ENCODE measurements around the gene C16orf82.

The C16orf82 gene

DNA sequence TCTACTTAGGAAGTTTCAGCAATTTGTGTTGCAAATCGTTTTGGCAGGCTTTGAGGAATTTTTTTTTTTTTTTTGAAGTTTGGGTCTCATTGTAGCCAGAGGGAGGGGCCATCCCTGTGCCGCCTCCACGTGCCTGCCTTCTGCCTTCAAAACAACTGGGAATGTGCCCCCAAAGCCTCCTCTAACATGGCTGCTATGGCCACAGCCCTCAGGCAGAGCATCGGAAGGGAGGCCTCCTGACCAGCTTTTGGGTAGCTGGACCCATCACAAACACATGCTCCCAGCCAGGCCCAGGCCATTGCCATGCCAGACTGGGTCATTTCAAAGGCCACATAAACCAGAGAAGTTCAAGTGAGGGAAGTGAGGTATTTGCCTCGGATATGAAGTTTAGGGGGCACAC is 21.5 kb downstream of the C16orf82 start:
- Histone ChIP-seq H2AFZ (ENCODE audit: low read depth, low read length) (no peak overlapping the region), H3K36me3 (ENCODE audit: insufficient read depth, low read length) (no peaks in the 10 kb centered on the region)

DNA sequence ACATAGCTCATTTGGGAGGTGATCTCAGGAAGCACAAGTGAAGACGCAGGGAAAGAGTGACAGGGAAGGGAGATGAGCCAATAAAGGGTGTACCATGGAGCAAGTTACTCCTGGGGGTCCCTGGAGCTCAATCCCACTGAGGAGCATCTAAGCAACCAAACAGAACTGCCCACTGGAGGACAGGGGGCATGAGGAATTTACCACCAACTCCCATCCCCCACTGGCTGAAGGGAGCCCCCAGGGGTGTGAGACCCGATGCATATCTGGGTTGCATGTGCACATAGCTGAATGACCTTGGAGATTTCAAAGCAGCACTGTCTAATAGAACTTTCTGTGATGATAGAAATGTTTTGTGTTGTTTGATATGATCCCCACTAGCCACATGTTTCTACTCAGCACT is 29.6 kb downstream of the C16orf82 start:
- Histone ChIP-seq H3K4me3 (ENCODE audit: low read depth in 1 of 2, low read length in 2 of 2) (no peak overlapping the region), H3K4me2 (ENCODE audit: insufficient read depth, low read length) (no peak overlapping the region), H3K27ac (ENCODE audit: low read length) (no peak overlapping the region), H3K36me3 (ENCODE audit: insufficient read depth, low read length) (no peaks in the 10 kb centered on the region), H3K27me3 (ENCODE audit: insufficient read depth, low read length, poor library complexity) (peaks cover 8% of the 10 kb centered on the region), H3K79me2 (ENCODE audit: insufficient read depth, low read length) (no peaks in the 10 kb centered on the region), H3K4me1 (ENCODE audit: insufficient read depth, low read length) (no peaks in the 10 kb centered on the region), H3K9me3 (ENCODE audit: insufficient read depth, low read length, severe bottlenecking) (no peaks in the 10 kb centered on the region), H4K20me1 (ENCODE audit: insufficient read depth, low read length) (no peaks in the 10 kb centered on the region), H2AFZ (ENCODE audit: low read depth, low read length) (no peak overlapping the region), H3K9ac (ENCODE audit: low read depth, low read length) (no peak overlapping the region)
- no peak for TF ChIP-seq EZH2 (IDR thresholded peaks at IDR 0.05; ENCODE audit: borderline replicate concordance, low read depth, low read length, severe bottlenecking)
- no peak for TF ChIP-seq CTCF (IDR thresholded peaks at IDR 0.05; ENCODE audit: borderline replicate concordance, extremely low read depth, low read length, poor library complexity, severe bottlenecking)
- DNase-seq (no peak), ATAC-seq (ENCODE audit: insufficient read depth, low read depth) (no peak)

More for the DNA sequence above, 21.5 kb downstream of the C16orf82 start:
- Histone ChIP-seq H3K4me1 (ENCODE audit: insufficient read depth, low read length) (no peaks in the 10 kb centered on the region), H3K4me2 (ENCODE audit: insufficient read depth, low read length) (no peak overlapping the region), H3K4me3 (ENCODE audit: low read depth in 1 of 2, low read length in 2 of 2) (no peak overlapping the region), H3K27me3 (ENCODE audit: insufficient read depth, low read length, poor library complexity) (peaks cover 5% of the 10 kb centered on the region), H3K9ac (ENCODE audit: low read depth, low read length) (no peak overlapping the region), H3K9me3 (ENCODE audit: insufficient read depth, low read length, severe bottlenecking) (no peaks in the 10 kb centered on the region), H3K27ac (ENCODE audit: low read length) (no peak overlapping the region), H3K79me2 (ENCODE audit: insufficient read depth, low read length) (no peaks in the 10 kb centered on the region), H4K20me1 (ENCODE audit: insufficient read depth, low read length) (no peaks in the 10 kb centered on the region)
- DNase-seq (no peak), ATAC-seq (ENCODE audit: insufficient read depth, low read depth) (no peak)
- TF ChIP-seq EZH2 (IDR thresholded peaks at IDR 0.05; ENCODE audit: borderline replicate concordance, low read depth, low read length, severe bottlenecking) (no peak), CTCF (IDR thresholded peaks at IDR 0.05; ENCODE audit: borderline replicate concordance, extremely low read depth, low read length, poor library complexity, severe bottlenecking) (no peak)

DNA sequence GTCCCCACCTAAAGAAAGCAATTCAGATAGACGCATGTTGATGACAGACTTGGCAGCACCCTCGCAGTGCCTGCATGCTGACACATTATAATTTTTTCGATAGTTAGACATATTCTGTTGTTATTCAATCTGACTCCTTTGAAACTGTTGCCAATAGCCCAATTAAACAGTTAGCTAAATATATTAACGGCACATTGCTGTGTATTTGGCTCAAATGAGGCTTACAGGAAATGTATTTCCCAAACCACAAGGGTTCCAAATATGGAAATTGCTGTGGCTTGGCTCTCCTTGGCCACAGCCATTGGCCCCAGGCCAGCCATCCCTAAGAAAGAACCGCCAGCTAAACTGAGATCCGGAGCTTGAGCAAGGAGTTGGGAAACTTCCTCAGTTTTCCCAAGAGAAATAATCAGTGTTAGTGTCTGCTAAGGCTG is 31.1 kb downstream of the C16orf82 start:
- H3K79me2 ChIP-seq (ENCODE audit: insufficient read depth, low read length): no peaks in the 10 kb centered on the region
- no peaks in the 10 kb centered on the region for H4K20me1 ChIP-seq (ENCODE audit: insufficient read depth, low read length)
- no peak overlapping the region for H3K4me3 ChIP-seq (ENCODE audit: low read depth in 1 of 2, low read length in 2 of 2)
- no peaks in the 10 kb centered on the region for H3K4me1 ChIP-seq (ENCODE audit: insufficient read depth, low read length)
- ATAC-seq (ENCODE audit: insufficient read depth, low read depth): no peak
- no peak overlapping the region for H3K9ac ChIP-seq (ENCODE audit: low read depth, low read length)
- H3K27me3 ChIP-seq (ENCODE audit: insufficient read depth, low read length, poor library complexity): peaks cover 8% of the 10 kb centered on the region
- H3K4me2 ChIP-seq (ENCODE audit: insufficient read depth, low read length): no peak overlapping the region
- DNase-seq: no peak
- H3K9me3 ChIP-seq (ENCODE audit: insufficient read depth, low read length, severe bottlenecking): no peaks in the 10 kb centered on the region
- no peaks in the 10 kb centered on the region for H3K36me3 ChIP-seq (ENCODE audit: insufficient read depth, low read length)
- no peak overlapping the region for H3K27ac ChIP-seq (ENCODE audit: low read length)
- TF ChIP-seq CTCF (IDR thresholded peaks at IDR 0.05; ENCODE audit: borderline replicate concordance, extremely low read depth, low read length, poor library complexity, severe bottlenecking) (no peak), EZH2 (IDR thresholded peaks at IDR 0.05; ENCODE audit: borderline replicate concordance, low read depth, low read length, severe bottlenecking) (no peak)
- H2AFZ ChIP-seq (ENCODE audit: low read depth, low read length): no peak overlapping the region

Measured in DND-41 (cell line).